ENCODE results near the gene SLC25A24.

- TF ChIP-seq, protein P1, sequence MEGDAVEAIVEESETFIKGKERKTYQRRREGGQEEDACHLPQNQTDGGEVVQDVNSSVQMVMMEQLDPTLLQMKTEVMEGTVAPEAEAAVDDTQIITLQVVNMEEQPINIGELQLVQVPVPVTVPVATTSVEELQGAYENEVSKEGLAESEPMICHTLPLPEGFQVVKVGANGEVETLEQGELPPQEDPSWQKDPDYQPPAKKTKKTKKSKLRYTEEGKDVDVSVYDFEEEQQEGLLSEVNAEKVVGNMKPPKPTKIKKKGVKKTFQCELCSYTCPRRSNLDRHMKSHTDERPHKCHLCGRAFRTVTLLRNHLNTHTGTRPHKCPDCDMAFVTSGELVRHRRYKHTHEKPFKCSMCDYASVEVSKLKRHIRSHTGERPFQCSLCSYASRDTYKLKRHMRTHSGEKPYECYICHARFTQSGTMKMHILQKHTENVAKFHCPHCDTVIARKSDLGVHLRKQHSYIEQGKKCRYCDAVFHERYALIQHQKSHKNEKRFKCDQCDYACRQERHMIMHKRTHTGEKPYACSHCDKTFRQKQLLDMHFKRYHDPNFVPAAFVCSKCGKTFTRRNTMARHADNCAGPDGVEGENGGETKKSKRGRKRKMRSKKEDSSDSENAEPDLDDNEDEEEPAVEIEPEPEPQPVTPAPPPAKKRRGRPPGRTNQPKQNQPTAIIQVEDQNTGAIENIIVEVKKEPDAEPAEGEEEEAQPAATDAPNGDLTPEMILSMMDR (conservative IDR thresholded peaks at IDR 0.05; ENCODE audit: low read length), result no peak
- no peak for TF ChIP-seq EZH2phosphoT487 (IDR thresholded peaks at IDR 0.05; ENCODE audit: borderline replicate concordance)
Measured at GRCh38 chr1:108130794-108131193, 69.3 kb downstream of the SLC25A24 start.
